C4-2B (cell line): ENCODE measurements around the gene IRF5.

Experiments
- CTCF ChIP-seq: fragments of 450-650 bp; conservative IDR thresholded peaks from 2 replicates; pipeline ENCODE4 v1.5.1; 2017; ENCODE audit warnings: mild to moderate bottlenecking
- ZFX ChIP-seq: fragments of 450-650 bp; IDR thresholded peaks from 2 replicates; pipeline ENCODE4 v1.6.1; 2017

- TF ChIP-seq CTCF (no peak), ZFX (no peak)
These were observed 18.5 kb upstream of the IRF5 start for GRCh38 chr7:128919241-128919640.
